OCI-M1 (cell line): ENCODE results near the gene TMSB4X.
"Not testable (repeated sequence)": the region's sequence is repeated elsewhere in the genome, so short reads cannot be mapped to it uniquely, and the experiment has no call there.

Experiments
- DNase-seq: peaks from one replicate; lab custom pipeline; 2025; lab: John Stamatoyannopoulos, UW

The TMSB4X gene

DNA sequence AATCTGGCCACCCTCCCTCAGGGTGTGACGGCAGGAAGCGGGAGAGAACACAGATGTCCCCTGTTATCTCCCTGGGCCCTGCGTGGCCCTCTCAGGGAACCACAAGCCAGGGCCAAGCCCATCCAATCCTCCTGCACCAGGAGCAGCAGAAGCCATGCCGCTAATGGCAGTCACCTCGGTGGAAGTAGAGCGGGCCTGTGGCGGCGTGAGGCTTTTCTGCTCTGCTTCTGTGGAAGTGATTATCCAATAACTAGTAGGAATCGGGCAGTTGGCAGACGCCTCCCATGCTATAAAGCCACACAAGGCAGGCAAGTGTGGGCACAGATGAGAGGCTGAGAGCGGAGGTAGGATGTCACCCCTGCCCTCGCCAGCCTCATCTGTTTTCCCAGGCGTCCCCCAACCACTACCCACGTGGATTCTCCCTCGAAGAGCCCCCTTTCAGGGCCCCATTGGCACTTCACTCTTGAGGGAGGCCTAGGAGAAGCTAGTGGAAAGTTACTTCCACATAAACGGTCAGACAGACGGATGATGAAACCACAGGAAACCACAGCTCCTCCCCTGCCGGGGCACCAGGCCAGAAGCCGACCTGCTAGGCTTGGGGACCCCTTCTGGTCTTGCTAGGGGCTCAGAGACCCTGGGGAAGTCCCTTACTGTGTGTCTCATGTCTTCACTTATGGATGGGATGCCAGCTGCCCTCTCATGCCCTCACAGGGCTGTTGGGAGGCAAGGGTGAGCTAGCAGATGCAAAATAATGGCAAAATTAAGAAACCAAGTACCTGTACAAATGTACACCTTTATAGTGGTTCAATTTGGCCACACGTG is 18.8 kb upstream of the TMSB4X start:
- DNase-seq = peak; percentile 94

DNA sequence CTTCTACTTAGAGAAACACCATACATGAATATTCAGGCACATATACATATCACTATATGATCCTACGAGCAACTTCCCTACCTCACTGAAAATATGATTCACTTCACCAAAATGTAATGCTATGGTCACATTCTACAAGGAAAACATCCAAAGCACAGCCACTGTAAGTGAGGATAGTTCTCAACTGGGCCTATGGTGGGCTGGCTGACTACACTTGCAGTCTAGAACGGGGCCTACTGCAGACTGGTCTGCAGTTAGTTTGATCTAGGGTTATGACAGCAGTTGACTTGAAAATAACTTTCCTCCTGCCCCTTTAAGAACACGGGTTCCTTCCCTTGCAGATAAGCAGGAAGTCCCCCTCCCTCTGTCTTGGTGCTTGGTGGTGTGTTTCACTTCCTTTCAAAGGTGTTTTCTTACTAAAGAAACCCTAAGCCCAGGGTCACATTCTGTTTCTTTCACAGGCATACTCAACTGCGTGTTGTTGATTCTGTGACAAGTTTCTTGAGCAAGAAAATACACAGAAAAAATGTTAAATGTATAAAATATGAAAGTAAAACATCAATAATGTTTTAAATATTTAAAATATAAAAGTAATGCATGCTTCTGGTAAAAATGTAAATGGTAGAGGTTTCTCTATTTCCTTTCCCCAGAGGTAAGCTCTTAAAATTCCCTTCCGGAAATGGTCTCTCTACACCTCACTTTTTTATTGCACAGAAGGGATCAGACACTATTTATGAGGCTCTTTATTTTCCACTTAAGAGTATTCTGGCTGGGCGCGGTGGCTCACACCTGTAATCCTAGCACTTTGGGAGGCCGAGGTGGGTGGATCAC is 18.0 kb upstream of the TMSB4X start:
- DNase-seq = peak; percentile 92

- DNase-seq = peak; percentile 14
These were observed 16.9 kb upstream of the TMSB4X start for GRCh38 chrX:12958059-12958458.

GRCh38 chrX:12958461-12958860 is 16.4 kb upstream of the TMSB4X start:
- DNase-seq = no peak

DNA sequence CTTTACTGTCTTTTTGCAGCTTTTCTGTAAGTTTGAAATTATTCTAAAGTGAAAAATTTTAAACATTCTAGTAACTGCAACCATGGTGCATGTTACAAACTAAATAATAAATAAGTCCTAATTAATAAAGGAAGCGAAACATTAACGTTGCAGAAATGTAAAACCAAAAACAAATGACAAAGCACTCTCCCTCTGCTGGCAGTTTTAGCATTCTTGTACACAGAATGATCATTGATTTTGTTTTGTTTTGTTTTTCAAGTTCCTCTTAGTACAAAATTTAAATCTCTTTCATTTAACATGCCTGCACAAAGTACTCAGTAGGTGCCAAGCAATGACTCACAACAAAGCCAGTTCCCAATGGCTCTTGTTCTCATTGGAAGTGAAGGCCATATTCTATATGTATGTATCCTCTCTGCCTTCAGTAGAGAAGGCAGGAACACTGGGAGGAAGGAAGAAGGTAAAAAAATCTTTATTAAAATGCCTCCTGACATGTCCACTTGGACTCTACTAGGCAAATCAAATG is 13.7 kb upstream of the TMSB4X start:
- no peak for DNase-seq

GRCh38 chrX:12962041-12962504 is 12.8 kb upstream of the TMSB4X start:
- DNase-seq = peak; percentile 74

DNA sequence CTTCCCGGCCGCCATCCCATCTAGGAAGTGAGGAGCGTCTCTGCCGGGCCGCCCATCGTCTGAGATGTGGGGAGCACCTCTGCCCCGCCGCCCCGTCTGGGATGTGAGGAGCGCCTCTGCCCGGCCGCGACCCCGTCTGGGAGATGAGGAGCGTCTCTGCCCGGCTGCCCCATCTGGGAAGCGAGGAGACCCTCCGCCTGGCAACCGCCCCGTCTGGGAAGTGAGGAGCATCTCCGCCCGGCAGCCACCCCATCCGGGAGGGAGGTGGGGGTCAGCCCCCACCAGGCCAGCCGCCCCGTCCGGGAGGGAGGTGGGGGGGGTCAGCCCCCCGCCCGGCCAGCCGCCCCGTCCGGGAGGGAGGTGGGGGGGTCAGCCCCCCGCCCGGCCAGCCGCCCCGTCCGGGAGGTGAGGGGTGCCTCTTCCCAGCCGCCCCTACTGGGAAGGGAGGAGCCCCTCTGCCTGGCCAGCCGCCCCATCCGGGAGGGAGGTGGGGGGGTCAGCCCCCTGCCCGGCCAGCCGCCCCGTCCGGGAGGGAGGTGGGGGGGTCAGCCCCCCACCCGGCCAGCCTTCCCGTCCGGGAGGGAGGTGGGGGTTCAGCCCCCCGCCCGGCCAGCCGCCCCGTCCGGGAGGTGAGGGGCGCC is 11.6 kb upstream of the TMSB4X start:
- DNase-seq = not testable (repeated sequence)

- DNase-seq = no peak
These were observed 9.6 kb upstream of the TMSB4X start for GRCh38 chrX:12965131-12965940.

GRCh38 chrX:12966151-12966550 is 8.8 kb upstream of the TMSB4X start:
- no peak for DNase-seq

GRCh38 chrX:12967711-12968465 is 7.0 kb upstream of the TMSB4X start:
- DNase-seq = no peak

GRCh38 chrX:12970691-12971202 is 4.2 kb upstream of the TMSB4X start:
- no peak for DNase-seq

DNA sequence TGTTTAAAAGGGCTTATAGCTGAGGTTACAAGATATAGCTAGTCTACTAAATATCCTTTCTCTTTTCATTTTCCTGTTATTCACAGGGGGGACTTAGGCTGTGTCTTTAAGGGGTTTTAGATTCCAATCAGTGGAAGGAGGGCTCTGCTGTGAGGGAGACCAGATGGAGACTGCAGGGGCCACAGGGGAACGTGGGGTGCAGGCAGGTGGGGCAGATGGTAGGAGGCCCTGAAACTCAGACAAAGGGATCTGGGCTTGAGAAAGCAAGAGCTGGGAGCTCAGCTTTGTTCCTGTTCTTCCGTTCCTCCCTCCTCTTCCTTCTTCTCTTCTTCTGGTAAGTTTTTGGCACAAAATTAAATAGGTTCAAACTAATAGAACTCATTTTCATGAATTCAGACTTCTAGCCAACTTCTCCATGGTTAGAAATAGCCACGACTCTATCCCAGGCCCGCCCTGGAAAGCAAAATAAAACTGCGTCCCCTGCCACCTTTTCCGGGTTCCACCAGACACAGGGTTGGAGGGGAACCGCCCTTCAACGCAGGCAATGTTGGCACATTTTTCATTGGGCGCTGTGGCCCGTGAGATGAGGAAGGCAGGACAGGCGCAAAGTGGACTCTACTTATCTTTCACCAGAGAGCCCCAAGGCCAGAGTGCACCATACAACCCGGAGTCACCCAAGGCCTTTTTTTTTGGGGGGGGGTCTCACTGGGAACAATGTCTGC is 3.5 kb upstream of the TMSB4X start:
- no peak for DNase-seq

DNA sequence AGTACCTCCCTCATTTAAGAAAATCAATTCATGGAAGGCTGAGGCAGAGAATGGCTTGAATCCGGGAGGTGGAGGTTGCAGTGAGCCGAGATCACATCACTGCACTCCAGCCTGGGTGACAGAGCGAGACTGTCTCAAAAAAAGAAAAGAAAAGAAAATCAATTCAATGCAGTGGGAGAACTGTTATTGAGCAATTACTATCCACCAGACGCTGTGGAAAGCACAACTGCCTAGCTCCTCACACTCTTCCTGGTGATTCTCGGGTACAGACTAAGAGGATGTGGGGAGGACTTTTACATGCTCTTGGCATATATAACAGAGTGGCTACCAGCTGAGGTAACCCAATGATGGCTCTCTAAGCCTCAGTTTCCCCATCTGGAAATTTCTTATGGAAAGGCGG is 2.7 kb upstream of the TMSB4X start:
- DNase-seq = no peak

DNA sequence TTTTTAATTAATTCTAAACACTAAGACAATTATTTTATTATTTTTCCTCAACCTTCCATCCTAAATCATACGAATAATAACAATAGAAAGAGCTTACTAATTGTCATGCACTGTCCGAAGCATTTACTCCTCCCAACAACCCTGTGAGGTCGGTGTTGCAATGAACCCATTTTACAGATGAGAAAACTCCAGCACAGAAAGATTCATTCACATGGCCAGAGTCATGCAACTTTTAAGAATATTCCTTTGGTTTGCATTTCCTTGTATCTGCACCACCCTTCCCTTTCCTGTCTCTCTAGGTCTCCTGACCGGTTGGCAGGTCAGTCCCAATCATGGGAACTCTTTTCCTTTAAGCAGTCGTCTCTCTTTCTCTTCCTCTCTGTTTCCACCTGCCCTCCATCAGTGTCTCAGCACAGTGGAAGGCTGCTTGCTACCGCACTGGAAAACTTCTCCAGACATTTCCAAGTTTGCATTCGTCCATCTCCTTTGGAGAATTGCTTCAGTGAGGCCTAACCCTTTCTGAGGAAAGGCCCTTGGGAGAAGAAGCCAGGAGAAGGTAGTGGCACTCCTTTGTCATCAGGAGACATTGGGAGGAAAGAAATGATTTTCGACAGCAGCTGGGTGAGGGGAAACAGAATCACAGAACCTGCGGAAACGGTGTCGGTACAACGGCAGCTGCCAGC is 1.9 kb upstream of the TMSB4X start:
- no peak for DNase-seq

GRCh38 chrX:12973561-12974304 is 1.2 kb upstream of the TMSB4X start:
- DNase-seq = peak; percentile 38

DNA sequence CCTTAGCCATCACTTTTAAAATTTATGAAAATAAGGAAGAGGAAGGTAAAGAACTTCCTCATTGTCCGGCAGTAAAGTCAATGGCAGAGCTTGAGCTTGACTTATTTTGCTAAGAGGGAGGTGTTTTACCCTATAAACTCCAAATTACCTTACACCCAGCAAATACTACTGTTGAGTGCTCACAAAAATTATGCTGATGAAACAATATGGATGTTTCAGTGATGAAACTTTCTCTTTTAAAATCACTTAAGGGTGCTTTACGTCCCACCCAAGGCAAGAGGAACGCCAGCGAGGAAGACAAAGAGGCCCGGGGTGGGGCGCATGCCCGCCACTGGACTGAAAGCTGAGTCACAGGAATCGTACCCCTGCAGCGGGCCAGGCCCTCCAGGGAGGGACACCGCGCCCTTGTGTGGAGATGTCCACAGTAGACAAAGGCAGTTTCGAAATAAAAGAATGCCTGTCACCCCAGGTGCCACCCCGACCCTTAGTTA is 560 bp upstream of the TMSB4X start:
- DNase-seq = peak; percentile 84

DNA sequence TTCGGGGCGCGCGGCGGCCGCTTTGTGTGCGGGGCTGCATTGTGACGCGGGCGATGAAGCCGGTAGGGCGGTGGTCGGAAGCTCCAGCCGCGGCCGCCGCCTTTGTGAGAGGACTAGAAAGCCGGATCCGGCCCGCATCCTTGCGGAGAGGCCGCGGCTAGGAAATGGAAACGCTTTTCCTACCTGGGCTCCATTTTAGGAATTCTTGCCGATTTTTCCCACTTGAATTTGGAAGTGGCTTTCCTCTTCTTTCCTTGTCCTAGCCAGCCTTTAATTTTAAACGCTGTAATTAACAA is 708 bp downstream of the TMSB4X start:
- no peak for DNase-seq

- DNase-seq = peak; percentile 79
These were observed 1.2 kb downstream of the TMSB4X start for GRCh38 chrX:12975991-12976558.
